Mononuclear cell (primary cell): ENCODE measurements around the gene MYEF2. TPM values are rescaled to one million over a fixed set of nuclear protein-coding genes. Genes with fewer than 3 reads are reported as not detected.

ENCODE experiments used
- H3K27me3 ChIP-seq: 2 replicates; pipeline ENCODE4 v1.6.0; 2011; ENCODE audit warnings: low read length, control low read depth; ENCODE audit not compliant: insufficient read depth
- H3K4me1 ChIP-seq: 2 replicates; pipeline ENCODE4 v1.5.1; 2011; ENCODE audit warnings: mild to moderate bottlenecking, low read length, control low read depth; ENCODE audit not compliant: insufficient read depth
- H3K4me3 ChIP-seq: 2 replicates; pipeline ENCODE4 v1.5.1; 2011; ENCODE audit warnings: mild to moderate bottlenecking, low read length, moderate library complexity
- H3K9me3 ChIP-seq: 2 replicates; pipeline ENCODE4 v1.5.1; 2011; ENCODE audit warnings: low read depth, mild to moderate bottlenecking, control low read depth, low read length
- total RNA-seq: library from RNA; depleted of rRNA; stranded (reverse); fragments of >200 nt; gene quantifications from one replicate; pipeline ENCODE4 v1.2.3, GENCODE V29; 2012

Gene MYEF2
- total RNA-seq, 1 donor = 14.1 TPM

GRCh38 chr15:48086576-48086975, 91.5 kb downstream of the MYEF2 start:
- no peaks in the 10 kb centered on the region for H3K9me3 ChIP-seq
- H3K27me3 ChIP-seq = no peaks in the 10 kb centered on the region
- H3K4me1 ChIP-seq = no peaks in the 10 kb centered on the region
- H3K4me3 ChIP-seq = no peak overlapping the region

- H3K9me3 ChIP-seq = no peaks in the 10 kb centered on the region
- no peak overlapping the region for H3K4me3 ChIP-seq
- no peaks in the 10 kb centered on the region for H3K4me1 ChIP-seq
- no peaks in the 10 kb centered on the region for H3K27me3 ChIP-seq
Observed at GRCh38 chr15:48086133-48086532, 92.0 kb downstream of the MYEF2 start.

GRCh38 chr15:48085591-48085930, 92.5 kb downstream of the MYEF2 start:
- Histone ChIP-seq H3K27me3 (no peaks in the 10 kb centered on the region), H3K9me3 (no peaks in the 10 kb centered on the region), H3K4me3 (no peak overlapping the region), H3K4me1 (no peaks in the 10 kb centered on the region)

- Histone ChIP-seq H3K4me1 (no peaks in the 10 kb centered on the region), H3K27me3 (no peaks in the 10 kb centered on the region), H3K4me3 (no peak overlapping the region), H3K9me3 (no peaks in the 10 kb centered on the region)
Observed at GRCh38 chr15:48084759-48085590, 93.1 kb downstream of the MYEF2 start.

Other genes with a start within 250 kb of the MYEF2 start
- gene SLC24A5, start 57.3 kb downstream of the MYEF2 start, total RNA-seq = under 0.01 TPM
- gene CTXN2, start 13.4 kb upstream of the MYEF2 start, total RNA-seq = not detected
- not detected for gene SLC12A1, start 28.0 kb upstream of the MYEF2 start, total RNA-seq
- 19.8 TPM for gene DUT, start 153.1 kb upstream of the MYEF2 start, total RNA-seq